Left ventricle myocardium inferior (tissue), 1 donor: ENCODE measurements around the gene KPNB1. TPM values are rescaled to one million over a fixed set of nuclear protein-coding genes. Genes with fewer than 3 reads are reported as not detected.

ENCODE experiments used
- DNase-seq: peaks from one replicate; pipeline ENCODE4 v3.0.0-alpha.2; 2020
- H3K27ac ChIP-seq: fragments of 200-600 bp; replicated peaks from 2 replicates; pipeline ENCODE4 v1.8.0; 2021
- H3K27me3 ChIP-seq: fragments of 200-600 bp; 2 replicates; pipeline ENCODE4 v1.8.0; 2021; ENCODE audit warnings: low read depth
- H3K36me3 ChIP-seq: fragments of 200-600 bp; 2 replicates; pipeline ENCODE4 v1.8.0; 2021
- H3K4me1 ChIP-seq: fragments of 200-600 bp; 2 replicates; pipeline ENCODE4 v1.8.0; 2021
- H3K4me3 ChIP-seq: fragments of 200-600 bp; 2 replicates; pipeline ENCODE4 v1.8.0; 2021; ENCODE audit warnings: mild to moderate bottlenecking, moderate library complexity
- H3K9me3 ChIP-seq: fragments of 200-600 bp; replicated peaks from 2 replicates; pipeline ENCODE4 v1.8.0; 2021
- intact Hi-C: fragments of 100-400 bp; cut with micrococcal nuclease; formaldehyde crosslinking; loops from one replicate; pipeline ENCODE4 v1.11.0; 2022
- total RNA-seq: library from RNA; stranded (reverse); fragmentation: NEBNext Ultra II Directional; extraction: Animal tissue kit (Norgen Biotek cat#: 25700); gene quantifications from one replicate; pipeline ENCODE4 v1.2.1, GENCODE V29; 2021
- TF ChIP-seq, protein P1 (sequence below): fragments of 200-600 bp; IDR thresholded peaks from 2 replicates; pipeline ENCODE4 v1.8.0; 2021; ENCODE audit warnings: antibody characterized with exemption, mild to moderate bottlenecking, borderline replicate concordance
- donor health status: DM: no; HTN: yes; CAD: no; lungs with severe emphysema.

KPNB1 gene
- total RNA-seq, 1 donor from 2014 or later, result 173 TPM

DNA sequence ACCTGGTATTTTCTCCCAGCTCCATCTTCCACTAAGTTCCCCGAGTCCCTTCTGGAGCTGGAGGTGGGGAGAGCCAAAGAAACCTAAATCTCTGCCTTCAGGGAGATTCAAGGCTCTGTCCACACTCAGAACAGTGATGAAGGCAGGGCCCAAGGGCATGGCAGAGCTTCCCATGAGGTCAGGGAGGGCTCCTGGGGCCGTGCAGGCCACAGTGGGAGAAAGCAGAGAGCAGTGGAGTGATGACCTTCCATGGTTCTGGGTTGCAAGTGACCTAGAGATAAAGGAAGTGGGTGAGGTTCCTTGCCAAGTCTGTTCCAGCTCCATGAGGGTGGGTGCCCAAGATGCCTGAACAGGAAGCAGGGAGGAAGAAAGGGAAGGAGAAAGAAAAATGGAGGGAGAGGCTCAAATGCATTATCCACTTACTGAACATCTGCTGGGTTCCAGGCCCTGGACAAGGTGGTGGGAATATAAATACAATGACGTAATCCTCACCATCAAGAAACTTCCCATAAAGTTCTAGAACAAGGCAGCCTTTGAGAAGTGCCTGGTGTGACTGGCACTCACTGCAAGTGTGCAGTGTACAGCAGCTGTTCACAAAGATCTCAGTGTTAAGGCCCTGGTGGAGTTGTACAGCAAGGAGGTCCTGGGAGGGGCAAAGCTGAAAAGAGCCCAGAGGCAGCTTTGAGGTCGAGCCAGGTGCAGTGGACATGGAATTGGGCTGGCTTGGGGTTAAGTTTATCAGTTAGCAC lies 57.5 kb downstream of the KPNB1 start:
- no peak for DNase-seq
- peaks cover 55% of the 10 kb centered on the region for H3K4me1 ChIP-seq
- no peaks in the 10 kb centered on the region for H3K27me3 ChIP-seq
- no peaks in the 10 kb centered on the region for H3K9me3 ChIP-seq
- peak overlapping the region; percentile 61 for H3K27ac ChIP-seq
- intact Hi-C loops, result no loop called here
- TF ChIP-seq, protein P1, sequence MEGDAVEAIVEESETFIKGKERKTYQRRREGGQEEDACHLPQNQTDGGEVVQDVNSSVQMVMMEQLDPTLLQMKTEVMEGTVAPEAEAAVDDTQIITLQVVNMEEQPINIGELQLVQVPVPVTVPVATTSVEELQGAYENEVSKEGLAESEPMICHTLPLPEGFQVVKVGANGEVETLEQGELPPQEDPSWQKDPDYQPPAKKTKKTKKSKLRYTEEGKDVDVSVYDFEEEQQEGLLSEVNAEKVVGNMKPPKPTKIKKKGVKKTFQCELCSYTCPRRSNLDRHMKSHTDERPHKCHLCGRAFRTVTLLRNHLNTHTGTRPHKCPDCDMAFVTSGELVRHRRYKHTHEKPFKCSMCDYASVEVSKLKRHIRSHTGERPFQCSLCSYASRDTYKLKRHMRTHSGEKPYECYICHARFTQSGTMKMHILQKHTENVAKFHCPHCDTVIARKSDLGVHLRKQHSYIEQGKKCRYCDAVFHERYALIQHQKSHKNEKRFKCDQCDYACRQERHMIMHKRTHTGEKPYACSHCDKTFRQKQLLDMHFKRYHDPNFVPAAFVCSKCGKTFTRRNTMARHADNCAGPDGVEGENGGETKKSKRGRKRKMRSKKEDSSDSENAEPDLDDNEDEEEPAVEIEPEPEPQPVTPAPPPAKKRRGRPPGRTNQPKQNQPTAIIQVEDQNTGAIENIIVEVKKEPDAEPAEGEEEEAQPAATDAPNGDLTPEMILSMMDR, result no peak
- H3K36me3 ChIP-seq, result peaks cover 14% of the 10 kb centered on the region
- no peak overlapping the region for H3K4me3 ChIP-seq

GRCh38 chr17:47707884-47708283 lies 58.2 kb downstream of the KPNB1 start:
- Histone ChIP-seq H3K9me3 (no peaks in the 10 kb centered on the region), H3K4me3 (peak overlapping the region; percentile 60), H3K4me1 (peaks cover 55% of the 10 kb centered on the region), H3K36me3 (peaks cover 14% of the 10 kb centered on the region), H3K27ac (peak overlapping the region; percentile 63), H3K27me3 (no peaks in the 10 kb centered on the region)
- TF ChIP-seq, protein P1, result no peak
- no peak for DNase-seq
- intact Hi-C loops, result no loop called here

DNA sequence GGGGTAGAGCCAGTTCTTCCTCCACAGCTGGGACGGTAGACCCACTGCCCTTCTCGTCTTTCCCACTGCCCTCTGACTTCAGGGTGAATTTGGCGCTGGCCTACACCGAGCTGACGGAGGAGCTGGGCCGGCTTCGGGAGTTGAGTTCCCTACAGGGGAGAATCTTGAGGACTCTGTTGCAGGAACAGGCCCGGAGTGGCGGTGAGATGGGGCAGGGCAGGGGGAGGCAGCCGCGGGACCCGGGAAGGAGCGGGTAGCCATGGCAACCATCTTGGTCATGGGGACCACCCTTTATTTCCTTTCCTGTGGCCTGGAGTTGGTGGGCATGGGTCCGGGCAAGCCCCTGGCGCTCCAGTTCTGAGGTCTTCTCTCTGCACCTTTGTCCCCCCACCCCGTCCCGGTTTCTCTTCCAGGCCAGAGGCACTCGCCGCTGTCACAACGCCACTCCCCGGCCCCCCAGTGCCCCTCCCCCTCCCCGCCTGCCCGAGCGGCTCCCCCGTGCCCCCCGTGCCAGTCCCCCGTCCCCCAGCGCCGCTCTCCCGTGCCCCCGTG lies 58.7 kb downstream of the KPNB1 start:
- DNase-seq, result no peak
- H3K27ac ChIP-seq, result peak overlapping the region; percentile 63
- H3K36me3 ChIP-seq, result peaks cover 14% of the 10 kb centered on the region
- H3K9me3 ChIP-seq, result no peaks in the 10 kb centered on the region
- H3K27me3 ChIP-seq, result peaks cover under 1% of the 10 kb centered on the region
- peaks cover 53% of the 10 kb centered on the region for H3K4me1 ChIP-seq
- intact Hi-C loops, result no loop called here
- TF ChIP-seq, protein P1, result no peak
- peak overlapping the region; percentile 60 for H3K4me3 ChIP-seq

- Histone ChIP-seq H3K27me3 (peaks cover 5% of the 10 kb centered on the region), H3K36me3 (peaks cover 14% of the 10 kb centered on the region), H3K27ac (peak overlapping the region; percentile 63), H3K4me3 (peak overlapping the region; percentile 60), H3K9me3 (no peaks in the 10 kb centered on the region), H3K4me1 (peaks cover 47% of the 10 kb centered on the region)
- peak; percentile 48 for DNase-seq
- intact Hi-C loops, result no loop called here
- TF ChIP-seq, protein P1, result no peak
Observed at GRCh38 chr17:47708864-47709541, 59.3 kb downstream of the KPNB1 start.

DNA sequence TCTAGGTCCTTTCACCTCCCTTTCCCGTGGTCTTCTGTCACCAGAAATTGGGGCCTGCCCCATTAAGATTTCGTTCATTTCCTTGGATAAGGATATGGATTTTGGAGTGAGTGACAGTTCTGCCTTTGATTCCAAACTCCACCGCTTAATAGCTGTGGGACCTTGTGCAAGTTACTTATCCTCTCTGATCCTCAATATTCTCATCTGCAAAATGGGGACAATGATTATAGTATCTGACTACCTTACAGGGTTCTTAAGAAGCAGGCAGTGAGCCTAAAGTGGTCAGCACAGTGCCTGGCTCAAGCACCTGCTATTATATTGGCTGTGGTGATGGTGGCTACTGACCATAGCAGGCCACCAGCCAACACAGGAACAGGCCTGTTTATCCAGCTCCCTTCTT lies 59.9 kb downstream of the KPNB1 start:
- intact Hi-C loops, result no loop called here
- Histone ChIP-seq H3K36me3 (peaks cover 14% of the 10 kb centered on the region), H3K27me3 (peaks cover 5% of the 10 kb centered on the region), H3K9me3 (no peaks in the 10 kb centered on the region), H3K4me3 (no peak overlapping the region), H3K27ac (no peak overlapping the region), H3K4me1 (peaks cover 41% of the 10 kb centered on the region)
- no peak for DNase-seq
- TF ChIP-seq, protein P1, result no peak
